ENCODE results near the gene MAD1L1.
"Not testable (repeated sequence)": the region's sequence is repeated elsewhere in the genome, so short reads cannot be mapped to it uniquely, and the experiment has no call there.

Gene MAD1L1

GRCh38 chr7:1851721-1852516 is 380.8 kb downstream of the MAD1L1 start:
- DNase-seq (ENCODE audit: low spot score), result no peak

GRCh38 chr7:1850976-1851571 is 381.7 kb downstream of the MAD1L1 start:
- no peak for DNase-seq (ENCODE audit: low spot score)

DNA sequence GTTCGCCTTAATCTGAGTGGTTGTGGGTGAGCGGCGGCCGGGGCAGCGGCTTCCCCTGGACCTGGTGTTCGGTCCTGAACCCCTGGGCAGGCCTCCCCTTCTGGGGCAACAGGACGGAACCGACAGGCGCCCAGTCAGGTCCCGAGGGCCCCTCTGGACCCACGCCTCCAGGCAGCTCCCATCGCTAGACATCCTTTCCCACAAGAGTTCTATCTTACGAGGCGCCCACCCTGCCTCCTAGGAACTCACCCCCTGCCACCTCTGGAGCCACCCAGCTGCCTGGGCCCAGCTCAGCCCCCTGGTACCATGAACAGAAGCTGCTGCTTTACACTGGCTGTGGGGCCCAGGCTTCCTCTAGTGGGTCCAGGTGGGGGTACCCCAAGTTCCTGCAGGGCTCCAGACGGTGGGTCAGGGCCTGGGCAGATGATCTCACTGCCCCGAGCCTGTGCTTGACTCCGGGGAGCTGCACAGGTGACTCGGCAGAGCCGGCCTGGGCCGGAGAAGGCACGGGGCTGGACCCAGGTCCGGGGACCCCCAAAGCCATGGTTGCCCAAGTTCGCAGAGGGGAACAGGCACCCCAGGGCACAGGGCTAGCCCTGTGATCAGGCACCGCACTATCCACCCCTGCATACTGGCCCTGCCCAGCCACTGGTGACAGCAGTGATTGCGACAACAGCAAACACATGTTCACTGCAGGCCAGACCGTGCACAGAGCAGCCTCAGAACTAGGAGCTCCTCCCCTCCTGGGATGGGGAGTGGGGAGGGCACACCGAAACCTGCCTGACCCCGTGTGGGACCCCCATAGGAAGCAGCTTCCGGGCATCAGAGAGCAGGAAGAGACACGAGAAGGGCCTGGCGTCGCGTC is 382.4 kb downstream of the MAD1L1 start:
- no peak for DNase-seq (ENCODE audit: low spot score)

GRCh38 chr7:1849351-1850041 is 383.2 kb downstream of the MAD1L1 start:
- no peak for DNase-seq (ENCODE audit: low spot score)

- DNase-seq (ENCODE audit: low spot score), result no peak
These were observed 383.8 kb downstream of the MAD1L1 start for GRCh38 chr7:1848911-1849311.

DNA sequence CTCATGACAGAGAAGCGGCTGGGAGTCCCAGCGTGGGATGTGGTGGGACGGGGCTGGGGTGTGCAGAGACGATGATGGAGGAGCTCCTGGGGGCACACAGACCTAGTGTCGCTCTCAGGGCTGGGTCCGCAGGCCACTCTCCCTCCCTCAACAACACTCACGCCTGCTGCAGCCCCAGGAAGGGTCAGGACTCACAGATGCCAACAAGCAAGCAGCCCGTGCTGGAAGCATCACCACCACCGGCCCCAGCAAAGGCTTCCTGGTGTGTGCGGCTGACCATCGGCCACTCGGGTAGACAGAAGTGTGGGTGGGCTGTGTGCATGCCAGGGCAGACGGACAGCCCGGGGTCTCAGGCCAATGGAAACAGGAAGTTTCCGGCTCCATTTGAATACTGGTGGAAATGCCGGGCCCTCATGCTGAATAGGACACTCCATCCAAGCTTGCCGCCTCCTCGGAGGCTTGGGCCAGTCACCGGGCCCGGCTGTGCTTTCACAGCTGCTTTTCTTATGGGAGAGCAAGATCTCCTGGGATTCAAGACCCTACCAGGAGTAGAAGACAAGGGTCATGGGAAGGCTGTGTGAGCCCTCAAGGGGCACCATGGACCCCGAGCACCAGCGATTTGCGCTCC is 384.6 kb downstream of the MAD1L1 start:
- no peak for DNase-seq (ENCODE audit: low spot score)

DNA sequence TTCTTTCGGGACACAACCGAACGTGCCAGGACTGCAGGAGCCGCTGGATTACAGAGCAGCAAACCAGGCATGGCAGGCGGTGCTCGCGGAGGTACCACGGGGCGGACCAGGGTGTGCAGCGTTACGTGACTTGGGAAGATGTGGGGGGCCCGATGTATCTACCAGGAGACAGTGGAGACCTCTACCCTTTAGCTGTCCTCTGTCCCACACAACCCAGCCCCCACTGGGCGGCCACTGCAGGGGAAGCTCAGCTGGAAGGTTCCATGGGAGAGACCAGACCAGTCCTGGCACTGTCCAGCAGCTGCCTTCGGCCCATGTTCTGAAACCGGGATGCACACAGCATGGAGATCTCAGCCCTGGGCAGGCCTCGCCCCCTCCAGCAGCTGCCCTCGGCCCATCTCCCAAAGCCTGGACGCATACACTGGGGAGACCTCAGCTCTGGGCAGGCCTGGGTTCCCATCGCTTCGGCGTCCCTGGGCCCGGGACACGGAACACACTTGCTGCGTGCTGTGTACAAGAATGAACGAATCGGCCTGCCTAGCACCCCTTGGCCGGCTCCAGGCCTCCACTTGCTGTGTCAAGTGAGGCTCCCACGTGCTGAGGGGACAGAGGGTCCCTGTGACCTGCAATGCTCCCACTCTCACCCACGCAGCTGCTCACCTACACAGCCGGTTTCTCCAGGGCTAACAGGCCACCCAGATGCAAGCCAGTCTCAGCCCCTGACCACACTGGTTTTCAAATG is 385.3 kb downstream of the MAD1L1 start:
- no peak for DNase-seq (ENCODE audit: low spot score)

DNA sequence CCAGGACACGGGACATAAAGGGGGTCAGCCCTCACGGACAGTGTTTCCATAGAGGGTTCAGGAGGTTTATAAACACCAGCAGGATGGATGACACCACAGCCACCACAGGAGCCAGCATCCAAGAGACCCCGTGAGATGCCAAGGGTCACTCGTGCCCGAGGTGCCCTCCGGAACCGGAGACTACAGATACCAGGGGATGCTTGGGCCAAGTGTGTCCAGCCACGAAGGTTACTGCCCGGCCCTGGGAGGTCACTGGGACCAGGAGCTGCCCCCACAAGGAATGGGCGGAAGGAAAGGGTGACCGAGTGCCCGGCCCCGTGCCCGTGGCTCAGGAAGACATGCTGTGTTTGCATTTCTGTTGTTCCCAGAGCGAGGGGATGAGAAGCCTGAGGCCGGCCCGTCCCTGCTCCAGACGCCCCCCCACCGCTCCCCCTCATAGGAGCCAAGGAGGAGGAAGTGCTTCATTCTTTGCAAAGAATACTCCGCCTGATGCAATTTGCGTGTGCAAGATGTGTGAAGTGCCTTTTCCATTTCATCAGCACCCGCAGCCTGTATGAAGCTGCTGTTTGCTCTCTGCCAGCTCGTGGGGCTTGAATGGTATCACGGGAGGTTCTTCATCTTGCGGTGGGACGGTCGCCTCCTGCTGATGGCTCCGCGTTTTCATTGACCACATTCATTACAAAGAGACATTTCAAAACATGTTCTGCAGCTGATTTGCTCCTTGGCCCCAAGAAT is 386.2 kb downstream of the MAD1L1 start:
- DNase-seq (ENCODE audit: low spot score), result no peak

- DNase-seq (ENCODE audit: low spot score), result no peak
These were observed 387.0 kb downstream of the MAD1L1 start for GRCh38 chr7:1845536-1846311.

GRCh38 chr7:1844951-1845390 is 387.8 kb downstream of the MAD1L1 start:
- no peak for DNase-seq (ENCODE audit: low spot score)

GRCh38 chr7:1844336-1844950 is 388.3 kb downstream of the MAD1L1 start:
- DNase-seq (ENCODE audit: low spot score), result no peak

DNA sequence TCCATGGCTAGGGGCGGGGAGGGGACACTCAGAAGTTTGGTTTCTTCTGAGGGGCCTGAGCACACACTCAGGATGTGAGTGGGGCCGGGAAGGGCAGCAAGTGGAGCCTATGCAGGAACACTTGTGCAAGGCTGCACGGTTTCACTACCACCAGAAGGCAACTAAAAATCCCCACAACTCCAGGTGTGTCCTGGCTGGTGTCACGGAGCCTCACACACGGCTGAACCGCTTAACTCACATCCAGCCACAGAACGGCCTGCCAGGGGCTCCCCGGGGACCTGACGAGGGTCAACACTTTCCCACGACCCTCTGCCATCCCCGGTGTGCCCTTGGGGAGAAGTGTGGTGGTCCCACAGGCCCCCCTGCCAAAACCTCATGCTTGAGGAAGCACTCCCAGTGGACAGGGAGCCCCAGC is 388.8 kb downstream of the MAD1L1 start:
- no peak for DNase-seq (ENCODE audit: low spot score)

GRCh38 chr7:1843271-1843861 is 389.4 kb downstream of the MAD1L1 start:
- no peak for DNase-seq (ENCODE audit: low spot score)

- no peak for DNase-seq (ENCODE audit: low spot score)
These were observed 390.2 kb downstream of the MAD1L1 start for GRCh38 chr7:1842321-1843221.

GRCh38 chr7:1841286-1842021 is 391.3 kb downstream of the MAD1L1 start:
- DNase-seq (ENCODE audit: low spot score), result not testable (repeated sequence)

GRCh38 chr7:1840744-1841143 is 392.0 kb downstream of the MAD1L1 start:
- not testable (repeated sequence) for DNase-seq (ENCODE audit: low spot score)

- DNase-seq (ENCODE audit: low spot score), result no peak
These were observed 393.0 kb downstream of the MAD1L1 start for GRCh38 chr7:1839701-1840100.

Data from iPS-NIHi11 (cell line).